GM21515 (cell line): ENCODE data around the gene TAF11L13.
"Not testable (repeated sequence)": the region's sequence is repeated elsewhere in the genome, so short reads cannot be mapped to it uniquely, and the experiment has no call there.

ENCODE experiments used
- ATAC-seq: cut with Tn5 transposase; IDR thresholded peaks from one replicate; pipeline ENCODE4 v1.9.1; 2021; ENCODE audit not compliant: unreplicated experiment

TAF11L13 gene

GRCh38 chr5:17631788-17632187, at the start of gene TAF11L13:
TSS of gene TAF11L13 (plus strand) at chr5:17632088.
- ATAC-seq = not testable (repeated sequence)

- ATAC-seq = not testable (repeated sequence)
Measured at GRCh38 chr5:17585658-17586057, 46.2 kb upstream of the TAF11L13 start, which contains the start of gene TAF11L7. TSS of gene TAF11L7 (minus strand) at chr5:17585758.

GRCh38 chr5:17590860-17591259, 41.0 kb upstream of the TAF11L13 start, which contains the start of gene TAF11L8:
TSS of gene TAF11L8 (minus strand) at chr5:17590960.
- not testable (repeated sequence) for ATAC-seq

- ATAC-seq = not testable (repeated sequence)
Measured at GRCh38 chr5:17594255-17594654, 37.6 kb upstream of the TAF11L13 start, which contains the start of gene TAF11L9. TSS of gene TAF11L9 (minus strand) at chr5:17594394.

GRCh38 chr5:17597728-17598127, 34.2 kb upstream of the TAF11L13 start, which contains the start of gene TAF11L10:
TSS of gene TAF11L10 (minus strand) at chr5:17597828.
- ATAC-seq = not testable (repeated sequence)

- not testable (repeated sequence) for ATAC-seq
Measured at GRCh38 chr5:17603880-17604279, 28.0 kb upstream of the TAF11L13 start, which contains the start of gene TAF11L11. TSS of gene TAF11L11 (plus strand) at chr5:17604183.

GRCh38 chr5:17604951-17605350, 26.9 kb upstream of the TAF11L13 start:
- no peak for ATAC-seq

GRCh38 chr5:17607461-17607860, 24.4 kb upstream of the TAF11L13 start:
- not testable (repeated sequence) for ATAC-seq

- ATAC-seq = not testable (repeated sequence)
Measured at GRCh38 chr5:17610092-17610491, 21.8 kb upstream of the TAF11L13 start, which contains the start of gene TAF11L12. TSS of gene TAF11L12 (plus strand) at chr5:17610392.

- no peak for ATAC-seq
Measured at GRCh38 chr5:17614872-17615605, 16.8 kb upstream of the TAF11L13 start.

GRCh38 chr5:17619354-17619753, 12.5 kb upstream of the TAF11L13 start:
- ATAC-seq = no peak

- no peak for ATAC-seq
Measured at GRCh38 chr5:17620627-17621026, 11.3 kb upstream of the TAF11L13 start.

- ATAC-seq = no peak
Measured at GRCh38 chr5:17625686-17626085, 6.2 kb upstream of the TAF11L13 start.

- ATAC-seq = no peak
Measured at GRCh38 chr5:17634160-17634559, 2.3 kb downstream of the TAF11L13 start, which contains the start of gene TAF11L14. TSS of gene TAF11L14 (plus strand) at chr5:17634460.

- not testable (repeated sequence) for ATAC-seq
Measured at GRCh38 chr5:17649232-17649631, 17.3 kb downstream of the TAF11L13 start.

GRCh38 chr5:17655201-17655759, 23.4 kb downstream of the TAF11L13 start:
- ATAC-seq = not testable (repeated sequence)

GRCh38 chr5:17655921-17656320, 24.0 kb downstream of the TAF11L13 start:
- no peak for ATAC-seq

GRCh38 chr5:17663182-17663581, 31.3 kb downstream of the TAF11L13 start:
- no peak for ATAC-seq

GRCh38 chr5:17665836-17666235, 33.9 kb downstream of the TAF11L13 start:
- no peak for ATAC-seq

- no peak for ATAC-seq
Measured at GRCh38 chr5:17666726-17667235, 34.9 kb downstream of the TAF11L13 start.

GRCh38 chr5:17670353-17670752, 38.5 kb downstream of the TAF11L13 start:
- no peak for ATAC-seq
